HepG2 (cell line): Measurements from ENCODE around the gene TSPAN9. TPM values are rescaled to one million over a fixed set of nuclear protein-coding genes. Genes with fewer than 3 reads are reported as not detected.

Experiments used
- ATAC-seq: fragments of 200-7000 bp; cut with Tn5 transposase; 3 replicates; pipeline ENCODE4 v1.9.1; 2020; ENCODE audit warnings: mild to moderate bottlenecking, moderate library complexity
- BruUV-seq: library from RNA; stranded (reverse); fragments of 400-500 nt; replicated peaks from 2 replicates; lab custom pipeline; 2021; lab: Mats Ljungman, UMichigan
- CTCF ChIA-PET: fragments of 300-600 bp; formaldehyde crosslinking; extraction: SDS; loops from one replicate; lab custom pipeline; 2021; ENCODE audit warnings: low total read pairs, inconsistent platforms, low intra/inter-chr PET ratio; lab: Yijun Ruan, JAX
- POLR2A ChIA-PET: fragments of 350-600 bp; sonication (Branson Sonifier 250); formaldehyde crosslinking; loops from one replicate; lab custom pipeline; 2020; ENCODE audit warnings: antibody characterized with exemption, inconsistent platforms; lab: Yijun Ruan, JAX
- DNase-seq: peaks from one replicate; pipeline ENCODE4 v3.0.0-alpha.2; 2015; ENCODE audit warnings: low spot score
- FAIRE-seq: peaks from 3 replicates; lab custom pipeline; 2011; peaks lifted over from hg19 to GRCh38; lab: Jason Lieb, UNC
- H2AFZ ChIP-seq: one replicate; pipeline ENCODE4 v1.6.1; 2011; ENCODE audit warnings: low read length, inconsistent platforms
- H3K27ac ChIP-seq: fragments of 300-600 bp; 3 replicates; pipeline ENCODE4 v1.8.0; 2011; ENCODE audit warnings: mixed run types, mild to moderate bottlenecking, mixed read lengths, low read length, inconsistent platforms; ENCODE audit not compliant: insufficient read depth; ENCODE audit errors: extremely low read length
- H3K27me3 ChIP-seq, 2 experiments: fragments of 200-600 bp in 1 of 2; 2 replicates in 1 of 2; 3 replicates in 1 of 2; pipeline versions ENCODE4 v1.6.0 to v1.8.0; 2011; ENCODE audit warnings: low read length in 2 of 2, mild to moderate bottlenecking in 2 of 2, moderate library complexity in 2 of 2, inconsistent platforms in 1 of 2; ENCODE audit not compliant: insufficient read depth in 2 of 2, control insufficient read depth in 1 of 2
- H3K36me3 ChIP-seq, 2 experiments: fragments of 200-600 bp in 1 of 2; replicated peaks in 1 of 2; 2 replicates in 1 of 2; 3 replicates in 1 of 2; pipeline versions ENCODE4 v1.5.1 to v1.8.0; 2011; ENCODE audit warnings: low read length in 2 of 2, inconsistent platforms in 1 of 2; ENCODE audit not compliant: insufficient read depth in 2 of 2, control insufficient read depth in 1 of 2
- H3K4me1 ChIP-seq: 2 replicates; pipeline ENCODE4 v1.5.1; 2012; ENCODE audit warnings: low read length, inconsistent platforms; ENCODE audit not compliant: insufficient read depth
- H3K4me2 ChIP-seq: 2 replicates; pipeline ENCODE4 v1.6.0; 2011; ENCODE audit warnings: low read depth, low read length, inconsistent platforms
- H3K4me3 ChIP-seq, 3 experiments: fragments of 200-600 bp in 1 of 3; sonication (generic), shearing (Covaris generic) in 1 of 3; replicated peaks in 1 of 3; 2 replicates each; pipeline ENCODE4 v1.5.1; 2011 to 2016; ENCODE audit warnings: low read length in 3 of 3, inconsistent platforms in 2 of 3, low read depth in 2 of 3, mild to moderate bottlenecking in 2 of 3, control low read depth in 1 of 3, mixed read lengths in 1 of 3; ENCODE audit not compliant: insufficient read depth in 1 of 3
- H3K79me2 ChIP-seq: one replicate; pipeline ENCODE4 v1.6.1; 2011; ENCODE audit warnings: low read length, inconsistent platforms; ENCODE audit not compliant: insufficient read depth
- H3K9ac ChIP-seq: 2 replicates; pipeline ENCODE4 v1.6.0; 2011; ENCODE audit warnings: mild to moderate bottlenecking, low read depth, low read length, inconsistent platforms; ENCODE audit not compliant: insufficient read depth
- H3K9me3 ChIP-seq: 2 replicates; pipeline ENCODE4 v1.5.1; 2012; ENCODE audit warnings: mild to moderate bottlenecking, low read length
- H4K20me1 ChIP-seq: 2 replicates; pipeline ENCODE4 v1.6.0; 2011; ENCODE audit warnings: inconsistent platforms, mild to moderate bottlenecking, low read length, moderate library complexity; ENCODE audit not compliant: insufficient read depth
- AKNA ChIP-seq: sonication (generic); formaldehyde crosslinking; IDR thresholded peaks from 2 replicates; pipeline ENCODE4 v1.4.0; 2020; ENCODE audit warnings: missing genetic modification reagents, borderline replicate concordance
- CREB1 ChIP-seq, 2 experiments: fragments of 450-650 bp in 1 of 2; IDR thresholded peaks; 2 replicates each; pipeline ENCODE4 v1.6.1; 2016 to 2017; ENCODE audit warnings: control low read depth in 1 of 2, mild to moderate bottlenecking in 1 of 2, missing compliant biosample characterization in 1 of 2, missing genetic modification characterization in 1 of 2
- NFKBIZ ChIP-seq: IDR thresholded peaks from 2 replicates; pipeline ENCODE4 v1.6.1; 2018; ENCODE audit warnings: missing genetic modification reagents, missing compliant biosample characterization
- NFRKB ChIP-seq: fragments of 450-650 bp; IDR thresholded peaks from 2 replicates; pipeline ENCODE4 v1.6.1; 2017
- ZBTB10 ChIP-seq: sonication (generic); formaldehyde crosslinking; IDR thresholded peaks from 2 replicates; pipeline ENCODE4 v1.4.0; 2020; ENCODE audit warnings: missing genetic modification reagents, borderline replicate concordance
- ZNF512 ChIP-seq: sonication (generic); formaldehyde crosslinking; IDR thresholded peaks from 2 replicates; pipeline ENCODE4 v1.4.0; 2020; ENCODE audit warnings: mild to moderate bottlenecking, missing genetic modification reagents
- WGBS: methylation state at CpG from one replicate; pipeline ENCODE4 v1.1.6; 2017; ENCODE audit warnings: low lambda C conversion rate; 5-methylcytosine and 5-hydroxymethylcytosine counted together
- in situ Hi-C: cut with HindIII; loops from 2 replicates; pipeline ENCODE4 v1.10.0; 2017; ENCODE audit warnings: low pct_unique_long_range_greater_than_20kb; ENCODE audit not compliant: extremely low pct_ligation_motif_present
- intact Hi-C: fragments of 100-400 bp; cut with micrococcal nuclease; formaldehyde crosslinking; loops from one replicate; pipeline ENCODE4 v1.10.0; 2022; ENCODE audit not compliant: unreplicated experiment
- polyA plus RNA-seq, 8 experiments: library from polyadenylated mRNA; depleted of rRNA in 3 of 8; stranded (reverse) in 7 of 8; unstranded in 1 of 8; fragments of >200 nt; fragmentation: Illumina TruSeq in 4 of 8; extraction: Trizol in 4 of 8; gene quantifications; 2 replicates each; pipeline versions ENCODE4 v1.2.1 to v1.2.3, GENCODE V29; 2011 to 2016; ENCODE audit warnings: low read depth in 4 of 8, missing spikeins in 1 of 8, mixed read lengths in 1 of 8; ENCODE audit not compliant: insufficient read depth in 1 of 8
- total RNA-seq, 5 experiments: library from RNA; depleted of rRNA; stranded (reverse); fragments of >200 nt; fragmentation: Illumina TruSeq; extraction: Trizol; gene quantifications; 2 replicates each; pipeline ENCODE4 v1.2.3, GENCODE V29; 2016; ENCODE audit warnings: low read depth in 1 of 5

The TSPAN9 gene
- total and polyA plus RNA-seq, 2 of the 13 experiments (the other 11 are each of a cell fraction or from before 2014, with no cell fraction given), result 18.1 to 42.3 TPM

- no TSS peak for BruUV-seq
- H4K20me1 ChIP-seq, result no peaks in the 10 kb centered on the region; the same call in 1 of the 2 replicates
- DNase-seq (no peak), FAIRE-seq (no peak), ATAC-seq (no peak)
- ChIA-PET POLR2A (no interaction called here), CTCF (no interaction called here)
- no peak for TF ChIP-seq ZNF512
- TF ChIP-seq NFRKB, result no peak
- no peak for TF ChIP-seq NFKBIZ (CRISPR knock-in tag)
- no peak overlapping the region for H3K27ac ChIP-seq
- intact Hi-C loops (no loop called here), in situ Hi-C loops (no loop called here)
- H3K27me3 ChIP-seq, result no peaks in the 10 kb centered on the region
- no peak overlapping the region for H3K4me2 ChIP-seq
- no peak overlapping the region for H2AFZ ChIP-seq
- peaks cover 2 to 7% of the 10 kb centered on the region in 2 experiments; a peak in 3 of 5 replicates for H3K36me3 ChIP-seq
- 96% methylated on average over 5 of the region's 5 CpGs for WGBS
- peaks cover 4% of the 10 kb centered on the region for H3K79me2 ChIP-seq
- no peak overlapping the region for H3K4me3 ChIP-seq
- no peaks in the 10 kb centered on the region for H3K9me3 ChIP-seq
- H3K4me1 ChIP-seq, result peaks cover under 1% of the 10 kb centered on the region; the same call in 1 of the 2 replicates
- H3K9ac ChIP-seq, result no peak overlapping the region
Observed at GRCh38 chr12:3125674-3126073, 48.5 kb downstream of the TSPAN9 start.

- Histone ChIP-seq H3K4me2 (no peak overlapping the region), H3K9ac (no peak overlapping the region), H3K27me3 (no peaks in the 10 kb centered on the region), H3K4me3 (no peak overlapping the region), H3K36me3 (peaks cover 1 to 10% of the 10 kb centered on the region in 2 experiments; a peak in 4 of 5 replicates), H3K27ac (no peak overlapping the region), H3K4me1 (peaks cover 7% of the 10 kb centered on the region; the same call in 1 of the 2 replicates), H2AFZ (no peak overlapping the region), H3K79me2 (peaks cover 6% of the 10 kb centered on the region), H3K9me3 (no peaks in the 10 kb centered on the region), H4K20me1 (no peaks in the 10 kb centered on the region; the same call in 1 of the 2 replicates)
- DNase-seq (no peak), FAIRE-seq (no peak), ATAC-seq (no peak)
- ChIA-PET POLR2A (no interaction called here), CTCF (no interaction called here)
- 98% methylated on average over 10 of the region's 10 CpGs for WGBS
- in situ Hi-C loops (no loop called here), intact Hi-C loops (no loop called here)
- no TSS peak for BruUV-seq
- no peak for TF ChIP-seq AKNA (CRISPR knock-in tag)
- TF ChIP-seq ZBTB10 (CRISPR knock-in tag), result no peak
- TF ChIP-seq CREB1 (IDR thresholded peaks at IDR 0.05), result peak; percentile 35; the same call in 1 of the 2 replicates
- no peak for TF ChIP-seq CREB1 (CRISPR knock-in tag; IDR thresholded peaks at IDR 0.05)
Observed at GRCh38 chr12:3127832-3128231, 50.7 kb downstream of the TSPAN9 start.
